Endothelial cell of umbilical vein (primary cell): ENCODE data around the gene FRY. TPM values are rescaled to one million over a fixed set of nuclear protein-coding genes. Genes with fewer than 3 reads are reported as not detected.

Experiments used
- BruUV-seq: library from RNA; stranded (reverse); fragments of 400-500 nt; replicated peaks from 2 replicates; lab custom pipeline; 2021; lab: Mats Ljungman, UMichigan
- CTCF ChIA-PET: fragments of 300-600, 350-600 bp; sonication (Branson Sonifier 250); formaldehyde crosslinking; loops from one replicate; lab custom pipeline; 2021; ENCODE audit warnings: antibody characterized with exemption, inconsistent platforms; lab: Charles Lee
- POLR2A ChIA-PET: fragments of 300-600, 350-600 bp; sonication (Branson Sonifier 250); formaldehyde crosslinking; loops from one replicate; lab custom pipeline; 2021; ENCODE audit warnings: antibody characterized with exemption, inconsistent platforms; lab: Charles Lee
- DNase-seq: peaks from one replicate; pipeline ENCODE4 v3.0.0-alpha.2; 2011; ENCODE audit warnings: low read depth, low spot score
- FAIRE-seq: peaks from 2 replicates; lab custom pipeline; 2011; peaks lifted over from hg19 to GRCh38; lab: Jason Lieb, UNC
- H2AFZ ChIP-seq: 2 replicates; pipeline ENCODE4 v1.6.0; 2012; ENCODE audit warnings: low read depth, low read length, control low read depth, inconsistent platforms
- H3K27ac ChIP-seq: 2 replicates; pipeline ENCODE4 v1.5.1; 2011; ENCODE audit warnings: low read depth, mild to moderate bottlenecking, control low read depth, low read length, moderate library complexity; ENCODE audit not compliant: insufficient read depth
- H3K27me3 ChIP-seq, 2 experiments: 2 replicates each; pipeline versions ENCODE4 v1.6.0 to v1.6.1; 2011; ENCODE audit warnings: low read length in 2 of 2, mixed read lengths in 1 of 2; ENCODE audit not compliant: control insufficient read depth in 2 of 2, insufficient read depth in 2 of 2
- H3K36me3 ChIP-seq, 2 experiments: 2 replicates in 1 of 2; 3 replicates in 1 of 2; pipeline ENCODE4 v1.5.1; 2011; ENCODE audit warnings: low read length in 2 of 2, mild to moderate bottlenecking in 1 of 2, moderate library complexity in 1 of 2; ENCODE audit not compliant: control insufficient read depth in 2 of 2, insufficient read depth in 2 of 2; ENCODE audit errors: extremely low read depth in 1 of 2
- H3K4me1 ChIP-seq: 3 replicates; pipeline ENCODE4 v1.5.1; 2011; ENCODE audit warnings: mild to moderate bottlenecking, low read length; ENCODE audit not compliant: control insufficient read depth, insufficient read depth; ENCODE audit errors: extremely low read depth
- H3K4me2 ChIP-seq: 2 replicates; pipeline ENCODE4 v1.6.1; 2011; ENCODE audit warnings: low read length, control low read depth, mixed read lengths; ENCODE audit not compliant: insufficient read depth
- H3K4me3 ChIP-seq, 3 experiments: fragments of 200-600 bp in 1 of 3; sonication (generic), shearing (Covaris generic) in 1 of 3; replicated peaks in 1 of 3; 2 replicates each; pipeline ENCODE4 v1.5.1; 2011 to 2016; ENCODE audit warnings: control low read depth in 3 of 3, low read length in 3 of 3, mild to moderate bottlenecking in 2 of 3, inconsistent platforms in 1 of 3, low read depth in 1 of 3, moderate library complexity in 1 of 3; ENCODE audit not compliant: insufficient read depth in 1 of 3
- H3K79me2 ChIP-seq: 2 replicates; pipeline ENCODE4 v1.6.0; 2012; ENCODE audit warnings: low read length, inconsistent platforms; ENCODE audit not compliant: control insufficient read depth, insufficient read depth
- H3K9ac ChIP-seq: replicated peaks from 2 replicates; pipeline ENCODE3; 2011; ENCODE audit warnings: low read length, control low read depth; ENCODE audit not compliant: insufficient read depth; ENCODE audit errors: extremely low read depth
- H3K9me1 ChIP-seq: replicated peaks from 3 replicates; pipeline ENCODE4 v1.6.0; 2011; ENCODE audit warnings: mild to moderate bottlenecking, low read length; ENCODE audit not compliant: control insufficient read depth, insufficient read depth; ENCODE audit errors: extremely low read depth
- H3K9me3 ChIP-seq: replicated peaks from 2 replicates; pipeline ENCODE4 v1.5.1; 2012; ENCODE audit warnings: low read length, inconsistent platforms; ENCODE audit not compliant: control insufficient read depth, insufficient read depth
- H4K20me1 ChIP-seq: replicated peaks from 2 replicates; pipeline ENCODE3; 2011; ENCODE audit warnings: mild to moderate bottlenecking, low read length; ENCODE audit not compliant: control insufficient read depth, insufficient read depth; ENCODE audit errors: extremely low read depth
- GATA2 ChIP-seq: IDR thresholded peaks from 2 replicates; pipeline ENCODE4 v1.7.0; 2011; ENCODE audit warnings: low read depth, mild to moderate bottlenecking, moderate library complexity, mixed read lengths, low read length; ENCODE audit not compliant: insufficient read length, insufficient read depth
- JUN ChIP-seq: IDR thresholded peaks from 2 replicates; pipeline ENCODE4 v1.6.1; 2011; ENCODE audit warnings: borderline replicate concordance, low read depth; ENCODE audit not compliant: insufficient read length, insufficient read depth
- POLR2A ChIP-seq: IDR thresholded peaks from 2 replicates; pipeline ENCODE4 v1.6.1; 2012; ENCODE audit warnings: low read depth, mild to moderate bottlenecking, control low read depth, low read length
- POLR2AphosphoS5 ChIP-seq: IDR thresholded peaks from 2 replicates; pipeline ENCODE4 v1.6.1; 2012; ENCODE audit warnings: low read depth, mild to moderate bottlenecking, control low read depth, low read length, moderate library complexity; ENCODE audit not compliant: insufficient read depth
- dilution Hi-C: fragments of 300-500 bp; cut with MboI; formaldehyde crosslinking; loops from one replicate; pipeline ENCODE4 v1.15.0; 2019; ENCODE audit warnings: low sequenced_read_pairs; ENCODE audit not compliant: extremely low pct_ligation_motif_present
- intact Hi-C: fragments of 100-400 bp; cut with micrococcal nuclease; formaldehyde crosslinking; loops from one replicate; pipeline ENCODE4 v1.10.0; 2022
- polyA plus RNA-seq, 4 experiments: library from polyadenylated mRNA; depleted of rRNA in 3 of 4; stranded (reverse) in 3 of 4; unstranded in 1 of 4; fragments of >200 nt; gene quantifications; 2 replicates each; pipeline versions ENCODE4 v1.2.1 to v1.2.3, GENCODE V29; 2011 to 2012; ENCODE audit warnings: missing spikeins in 1 of 4
- total RNA-seq: library from RNA; stranded (reverse); gene quantifications from 2 replicates; pipeline ENCODE4 v1.2.3, GENCODE V29; 2021
- TF ChIP-seq, protein P1 (sequence below): IDR thresholded peaks from 2 replicates; pipeline ENCODE4 v1.6.1; 2011; ENCODE audit not compliant: insufficient read depth, insufficient read length

Gene FRY
- total and polyA plus RNA-seq, 2 donors (not counting 3 experiments of a cell fraction or from before 2014, with no cell fraction given): 57.3 to 75.8 TPM

DNA sequence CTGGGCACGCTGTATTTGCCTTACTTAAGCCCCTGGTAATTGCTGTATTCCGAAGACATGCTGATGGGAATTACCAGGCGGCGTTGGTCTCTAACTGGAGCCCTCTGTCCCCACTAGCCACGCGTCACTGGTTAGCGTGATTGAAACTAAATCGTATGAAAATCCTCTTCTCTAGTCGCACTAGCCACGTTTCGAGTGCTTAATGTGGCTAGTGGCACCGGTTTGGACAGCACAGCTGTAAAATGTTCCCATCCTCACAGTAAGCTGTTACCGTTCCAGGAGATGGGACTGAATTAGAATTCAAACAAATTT, 284.4 kb downstream of the FRY start:
- POLR2A ChIA-PET: interaction anchor here (1.9 kb wide), 1 partner anchor 61 kb away, joined by 5 read pairs; no protein-coding TSS in a partner anchor
- Histone ChIP-seq H3K36me3 (no peaks in the 10 kb centered on the region), H3K27me3 (no peaks in the 10 kb centered on the region), H3K4me1 (peaks cover 14% of the 10 kb centered on the region), H3K9me3 (no peaks in the 10 kb centered on the region), H3K4me3 (peak overlapping the region; percentile 37 to 96 (median 56)), H3K4me2 (peak overlapping the region; percentile 97), H4K20me1 (no peaks in the 10 kb centered on the region), H3K79me2 (peaks cover 6% of the 10 kb centered on the region), H3K9me1 (no peaks in the 10 kb centered on the region), H3K9ac (peak overlapping the region; percentile 91), H2AFZ (peak overlapping the region; percentile 85), H3K27ac (peak overlapping the region; percentile 88)
- TSS peak; percentile 58 for BruUV-seq
- CTCF ChIA-PET: interaction anchor here (1.2 to 2.2 kb wide), 5 partner anchors 10 to 70 kb away, joined by 4 to 17 read pairs (median 7); no protein-coding TSS in a partner anchor
- FAIRE-seq: no peak
- TF ChIP-seq, protein P1, sequence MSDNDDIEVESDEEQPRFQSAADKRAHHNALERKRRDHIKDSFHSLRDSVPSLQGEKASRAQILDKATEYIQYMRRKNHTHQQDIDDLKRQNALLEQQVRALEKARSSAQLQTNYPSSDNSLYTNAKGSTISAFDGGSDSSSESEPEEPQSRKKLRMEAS: no peak
- TF ChIP-seq POLR2AphosphoS5 (no peak), POLR2A (peak; percentile 1)
- intact Hi-C loops (loop anchor here (5.0 to 10.0 kb wide), 3 partner anchors 219 to 284 kb away; partner anchors contain the start of genes FRY, N4BP2L2 and PDS5B), dilution Hi-C loops (no loop called here)
- no peak for DNase-seq

- CTCF ChIA-PET: no interaction called here
- H3K4me3 ChIP-seq: peak overlapping the region; percentile 37 to 96 (median 56)
- no peak for DNase-seq
- no peaks in the 10 kb centered on the region for H3K9me3 ChIP-seq
- peak overlapping the region; percentile 23 for H2AFZ ChIP-seq
- peak overlapping the region; percentile 88 for H3K27ac ChIP-seq
- dilution Hi-C loops: no loop called here
- peak overlapping the region; percentile 97 for H3K4me2 ChIP-seq
- H3K9ac ChIP-seq: peak overlapping the region; percentile 91
- POLR2A ChIA-PET: no interaction called here
- H3K27me3 ChIP-seq: no peaks in the 10 kb centered on the region
- no TSS peak for BruUV-seq
- H3K9me1 ChIP-seq: no peaks in the 10 kb centered on the region
- H3K4me1 ChIP-seq: peaks cover 14% of the 10 kb centered on the region
- no peak for TF ChIP-seq GATA2
- TF ChIP-seq JUN: no peak
- FAIRE-seq: peak; percentile 4
- intact Hi-C loops: loop anchor here (5.0 to 10.0 kb wide), 3 partner anchors 218 to 284 kb away; partner anchors contain the start of genes FRY, N4BP2L2 and PDS5B
- H3K36me3 ChIP-seq: no peaks in the 10 kb centered on the region
- H4K20me1 ChIP-seq: no peaks in the 10 kb centered on the region
- H3K79me2 ChIP-seq: peaks cover 6% of the 10 kb centered on the region
These were observed 284.9 kb downstream of the FRY start for GRCh38 chr13:32316501-32316900.
